HG02852 (cell line): Measurements from ENCODE around the gene ZNF548.
"Not testable (repeated sequence)": the region's sequence is repeated elsewhere in the genome, so short reads cannot be mapped to it uniquely, and the experiment has no call there.

ENCODE experiments used
- ATAC-seq: cut with Tn5 transposase; IDR thresholded peaks from one replicate; pipeline ENCODE4 v1.9.1; 2021; ENCODE audit warnings: mild to moderate bottlenecking, moderate library complexity; ENCODE audit not compliant: unreplicated experiment

The ZNF548 gene

DNA sequence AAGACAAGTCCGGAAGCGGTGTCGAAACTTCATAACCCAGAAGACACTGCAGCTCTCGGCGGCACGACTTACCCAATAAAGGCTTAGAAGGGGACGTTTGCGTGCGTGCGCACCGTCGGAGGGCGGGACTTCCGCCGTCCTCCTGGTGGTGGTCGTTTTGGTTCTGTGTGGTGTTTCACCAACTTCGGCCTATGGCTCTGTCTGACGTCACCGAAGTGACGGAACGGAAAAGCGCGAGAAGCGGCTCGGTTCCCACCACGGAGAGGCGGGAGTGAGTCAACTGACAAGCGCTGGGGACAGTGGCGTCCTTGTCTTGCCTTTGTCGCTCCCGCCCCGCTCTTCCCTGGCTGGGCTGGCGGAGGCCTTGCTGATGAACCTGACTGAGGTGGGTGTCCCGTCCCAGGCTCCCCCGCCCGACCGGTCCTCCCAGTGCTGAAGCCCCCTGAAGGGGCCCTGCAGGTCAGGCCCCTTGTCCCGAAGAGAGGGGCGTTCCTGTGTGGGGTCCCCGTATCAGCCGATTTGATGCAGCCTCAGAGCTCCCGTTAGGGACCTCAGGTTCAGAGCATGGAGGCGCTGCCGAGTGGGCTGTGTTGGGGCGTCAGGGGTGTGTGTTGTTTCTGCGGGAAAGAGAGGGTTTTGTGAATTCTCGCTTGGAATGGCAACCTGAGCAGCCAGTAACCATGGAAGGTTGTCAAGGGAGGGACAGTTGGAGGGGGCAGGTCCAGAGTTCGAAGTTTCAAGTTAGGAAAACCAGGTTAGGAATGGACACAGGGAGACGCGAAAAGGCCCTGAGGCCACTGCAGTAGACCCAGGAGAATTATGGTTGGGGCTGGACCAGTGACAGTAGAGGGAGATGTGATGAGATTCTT is at the start of gene ZNF548:
ZNF548 (plus strand) TSS at position 125 of the 869 bp plus-strand sequence; CDS start at position 371, 246 bp downstream.
- ATAC-seq, result peak; percentile 98

DNA sequence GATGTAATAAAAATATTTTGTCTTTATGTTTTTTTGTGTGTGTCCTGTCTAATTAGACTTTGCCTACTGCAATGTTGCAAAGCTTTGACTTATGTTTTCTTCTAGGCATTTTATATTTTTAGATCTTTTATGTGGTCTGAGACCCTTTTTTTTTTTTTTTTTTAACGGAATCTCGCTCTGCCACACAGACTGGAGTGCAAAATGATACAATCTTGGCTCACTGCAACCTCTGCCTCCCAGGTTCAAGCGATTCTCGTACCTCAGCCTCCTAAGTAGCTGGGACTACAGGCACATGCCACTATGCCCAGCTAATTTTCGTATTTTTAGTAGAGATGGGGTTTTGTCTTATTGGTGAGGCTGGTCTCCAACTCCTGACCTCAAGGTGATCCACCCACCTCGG is 47.1 kb upstream of the ZNF548 start:
- no peak for ATAC-seq

DNA sequence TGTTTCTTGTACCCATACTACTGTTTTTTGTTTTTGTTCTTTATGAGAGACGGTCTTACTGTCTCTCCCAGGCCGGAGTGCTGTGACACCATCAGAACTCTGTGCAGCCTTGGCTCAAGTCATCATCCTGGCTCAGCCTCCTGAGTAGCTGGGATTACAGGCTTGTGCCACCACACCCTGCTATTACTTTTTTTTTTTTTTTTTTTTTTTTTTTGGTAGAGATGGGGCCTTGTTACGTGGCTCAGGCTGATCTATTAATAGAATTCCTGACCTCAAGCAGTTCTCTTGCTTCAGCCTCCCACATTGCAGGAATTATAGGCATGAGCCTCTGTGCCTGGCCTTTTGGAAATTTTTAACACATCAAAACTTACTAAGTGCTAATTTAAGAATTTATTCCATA is 41.5 kb upstream of the ZNF548 start:
- no peak for ATAC-seq

DNA sequence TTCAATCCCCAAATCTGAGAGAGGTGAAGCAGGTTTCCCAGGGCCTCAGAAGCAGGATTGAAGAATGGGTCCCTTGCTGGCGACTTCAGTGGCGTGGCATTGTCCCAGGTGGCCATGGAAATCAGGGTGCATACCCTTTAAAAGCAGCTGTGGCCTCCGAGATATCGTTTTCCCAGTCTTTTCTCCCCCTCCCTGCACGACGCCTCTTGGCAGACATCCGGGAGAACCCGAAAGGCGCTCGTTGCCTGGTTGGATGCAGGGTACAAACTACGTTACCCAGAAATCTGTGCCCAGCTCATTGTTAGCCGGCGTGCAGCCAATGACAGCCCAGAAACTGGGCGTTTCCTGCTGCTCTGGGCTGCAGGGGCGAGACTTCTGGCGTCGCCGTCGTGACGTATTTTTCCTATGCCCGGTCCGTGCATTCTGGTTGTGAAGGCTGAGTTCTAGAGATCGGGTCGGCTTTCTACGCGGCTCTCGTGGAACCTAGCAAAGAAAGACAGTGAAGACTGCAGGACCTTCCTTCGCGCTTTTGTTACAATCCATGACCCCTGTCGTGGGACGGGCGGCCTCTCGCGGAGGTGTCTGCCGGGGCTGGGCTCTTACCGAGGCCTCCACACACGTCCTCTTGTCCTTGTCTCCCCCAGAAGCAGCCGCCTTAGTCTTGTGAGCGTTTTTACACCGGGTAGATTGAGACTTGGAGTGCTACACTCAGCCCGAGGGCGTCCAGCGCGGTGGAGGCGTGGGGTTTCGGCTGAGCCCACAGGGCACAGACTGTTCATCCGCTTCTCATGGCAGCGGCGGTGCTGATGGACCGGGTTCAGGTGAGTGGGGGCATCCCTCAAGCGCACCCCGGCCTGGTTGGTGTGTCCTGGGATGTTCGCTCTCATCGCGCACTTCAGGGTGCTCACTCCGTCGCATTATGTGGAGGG is 38.5 kb upstream of the ZNF548 start, which contains the start of gene ZNF304:
ZNF304 (plus strand) TSS at position 395 of the 929 bp plus-strand sequence; CDS start at position 789, 394 bp downstream.
- peak; percentile 96 for ATAC-seq

DNA sequence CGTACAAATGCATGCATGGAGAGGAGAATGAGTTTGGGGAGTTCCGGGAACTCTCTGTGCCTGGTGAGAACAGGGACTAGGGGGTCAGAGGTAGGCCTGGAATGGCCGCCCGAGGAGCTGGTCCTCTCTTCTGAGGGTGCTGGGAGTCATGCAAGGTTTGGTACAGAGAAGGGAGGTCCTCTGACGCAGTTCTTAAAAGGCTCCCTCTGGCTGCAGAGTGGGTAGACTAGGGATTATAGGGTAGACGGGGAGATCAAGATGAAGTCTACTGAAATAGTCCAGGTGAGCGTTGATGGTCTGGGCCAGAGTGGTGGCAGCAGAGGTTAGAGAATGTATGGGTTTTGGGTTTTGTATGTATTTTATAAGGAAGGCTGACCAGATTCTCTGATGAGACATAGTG is 37.8 kb upstream of the ZNF548 start:
- ATAC-seq, result no peak

DNA sequence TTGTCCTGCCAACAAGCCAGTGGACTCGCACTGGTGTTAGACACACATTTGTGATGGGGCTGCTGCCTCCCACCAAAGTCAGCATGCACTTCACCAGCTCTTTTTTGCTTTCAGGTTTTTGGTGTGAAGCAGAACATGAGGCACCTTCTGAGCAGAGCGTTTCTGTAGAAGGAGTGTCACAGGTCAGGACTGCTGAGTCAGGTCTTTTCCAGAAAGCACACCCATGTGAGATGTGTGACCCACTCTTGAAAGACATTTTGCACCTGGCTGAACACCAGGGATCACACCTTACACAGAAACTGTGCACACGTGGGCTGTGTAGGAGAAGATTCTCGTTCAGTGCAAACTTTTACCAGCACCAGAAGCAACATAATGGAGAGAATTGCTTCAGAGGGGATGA is 33.7 kb upstream of the ZNF548 start:
- no peak for ATAC-seq

DNA sequence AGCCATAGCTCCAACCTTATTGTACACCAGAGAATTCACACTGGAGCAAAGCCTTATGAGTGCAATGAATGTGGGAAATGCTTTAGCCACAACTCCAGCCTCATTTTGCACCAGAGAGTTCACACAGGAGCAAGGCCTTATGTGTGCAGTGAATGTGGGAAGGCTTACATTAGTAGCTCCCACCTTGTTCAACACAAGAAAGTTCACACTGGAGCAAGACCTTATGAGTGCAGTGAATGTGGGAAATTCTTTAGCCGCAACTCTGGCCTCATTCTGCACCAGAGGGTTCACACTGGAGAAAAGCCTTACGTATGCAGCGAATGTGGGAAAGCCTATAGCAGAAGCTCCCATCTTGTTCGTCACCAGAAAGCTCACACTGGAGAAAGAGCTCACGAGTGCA is 32.2 kb upstream of the ZNF548 start:
- ATAC-seq, result no peak

DNA sequence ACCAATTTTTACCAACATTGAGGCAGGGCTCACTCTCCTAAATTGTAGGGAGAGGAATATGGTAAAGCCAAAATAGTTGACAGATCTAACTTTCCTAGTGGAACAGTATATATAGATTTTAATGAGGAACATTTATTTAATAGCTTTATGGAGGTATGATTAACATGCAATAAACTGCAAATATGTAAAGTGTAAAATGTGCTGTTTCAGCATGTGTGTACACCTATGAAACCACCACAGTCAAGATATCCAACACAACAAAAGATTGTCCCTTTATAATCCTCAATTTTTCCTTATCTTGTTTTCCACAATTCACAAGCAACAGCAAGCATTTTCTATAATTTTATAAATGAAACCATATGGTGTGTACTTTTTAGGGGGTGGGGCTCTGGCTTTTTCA is 30.4 kb upstream of the ZNF548 start:
- no peak for ATAC-seq

DNA sequence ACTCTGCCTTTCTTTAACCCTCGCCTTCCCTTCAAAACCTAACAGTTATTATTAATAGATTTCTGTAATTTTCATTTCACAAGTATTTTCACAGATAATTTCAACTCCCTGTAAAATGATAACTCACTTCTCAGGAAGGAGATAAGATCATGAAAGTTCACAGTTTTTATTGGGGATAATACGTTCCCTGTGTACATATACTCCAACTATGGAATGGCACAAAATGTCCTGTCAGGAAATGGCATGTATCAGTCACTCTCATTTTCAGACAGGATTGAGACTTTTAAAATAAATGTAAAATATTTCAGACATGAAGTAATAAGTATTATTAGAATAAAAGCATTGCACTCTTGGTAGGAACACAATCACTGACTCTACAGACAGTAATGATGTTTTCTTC is 27.2 kb upstream of the ZNF548 start:
- no peak for ATAC-seq

DNA sequence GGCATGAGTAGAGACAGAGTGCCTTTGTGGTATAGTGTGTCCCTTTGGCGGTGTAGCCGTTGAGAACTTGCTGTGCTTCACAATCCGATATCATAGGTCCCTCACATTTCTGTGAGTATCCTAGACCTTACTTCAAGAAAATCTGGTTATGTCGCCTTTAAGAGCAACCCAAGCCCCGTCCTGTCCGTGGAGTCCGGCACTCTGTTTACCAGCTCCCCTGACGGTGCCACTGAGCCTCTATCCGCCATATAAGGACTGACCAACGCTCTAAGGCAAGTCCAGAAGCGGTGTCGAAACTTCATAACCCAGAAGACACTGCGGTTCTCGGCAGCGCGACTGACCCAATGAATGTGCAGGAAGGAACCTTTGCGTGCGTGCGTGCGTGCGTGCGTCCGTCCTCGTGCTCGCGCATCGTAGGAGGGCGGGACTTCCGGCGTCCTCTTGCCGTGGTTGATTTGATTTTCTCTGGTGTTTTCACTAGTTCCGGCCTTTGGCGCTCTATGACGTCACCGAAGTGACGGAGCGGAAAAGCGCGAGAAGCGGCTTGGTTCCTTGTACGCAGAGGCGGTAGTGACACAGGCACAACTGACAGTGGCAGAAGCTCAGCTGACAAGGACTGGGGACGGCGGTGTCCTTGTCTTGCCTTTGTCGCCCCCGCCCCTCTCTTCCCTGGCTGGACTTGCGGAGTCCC is 26.5 kb upstream of the ZNF548 start, which contains the start of the genes TRAPPC2B and ZNF547:
TRAPPC2B (plus strand) TSS at position 555 of the 691 bp plus-strand sequence. CDS start 1,283 bp downstream, outside the sequence.
ZNF547 (plus strand) TSS at position 555 of the 691 bp plus-strand sequence. CDS start 5,005 bp downstream, outside the sequence.
- ATAC-seq, result peak; percentile 93

DNA sequence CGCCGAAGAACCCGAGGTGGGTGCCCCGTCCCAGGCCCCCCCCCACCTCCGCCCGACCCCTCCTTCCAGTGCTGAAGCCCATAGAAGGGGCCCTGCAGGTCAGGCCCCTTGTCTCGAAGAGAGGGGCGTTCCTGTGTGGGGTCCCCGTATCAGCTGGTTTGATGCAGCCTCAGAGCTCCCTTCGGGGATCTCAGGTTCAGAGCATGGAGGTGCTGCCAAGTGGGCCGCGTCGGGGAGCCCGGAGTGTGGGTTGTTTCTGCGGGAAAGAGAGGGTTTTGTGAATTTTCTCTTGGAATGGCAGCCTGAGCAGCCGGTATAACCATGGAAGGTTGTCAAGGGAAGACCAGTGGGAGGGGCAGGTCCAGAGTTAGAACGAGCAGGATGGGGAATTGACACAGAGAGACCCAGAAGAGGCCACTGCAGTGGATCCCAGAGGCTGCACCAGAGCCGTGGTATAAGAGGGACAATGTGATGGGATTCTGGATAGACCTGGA is 25.9 kb upstream of the ZNF548 start:
- ATAC-seq, result peak; percentile 27

DNA sequence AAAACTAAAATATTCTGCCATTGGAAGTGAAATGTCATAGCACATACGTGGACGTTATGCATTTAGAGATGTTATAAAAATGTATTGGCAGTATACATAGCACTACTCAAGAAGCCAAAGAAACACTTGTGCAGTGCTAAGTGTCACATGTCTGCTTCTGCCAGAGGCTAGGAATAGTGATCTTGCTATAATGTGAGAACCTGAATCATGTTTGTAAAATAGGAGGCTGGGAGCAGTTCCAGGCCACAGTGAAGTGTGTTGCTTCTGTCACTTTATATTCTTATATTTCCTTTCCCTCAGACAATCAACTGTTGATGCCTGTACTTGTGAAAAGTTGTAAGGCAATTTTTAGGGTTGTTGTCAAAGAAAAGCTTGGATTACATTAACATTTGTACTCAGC is 22.9 kb upstream of the ZNF548 start:
- no peak for ATAC-seq

DNA sequence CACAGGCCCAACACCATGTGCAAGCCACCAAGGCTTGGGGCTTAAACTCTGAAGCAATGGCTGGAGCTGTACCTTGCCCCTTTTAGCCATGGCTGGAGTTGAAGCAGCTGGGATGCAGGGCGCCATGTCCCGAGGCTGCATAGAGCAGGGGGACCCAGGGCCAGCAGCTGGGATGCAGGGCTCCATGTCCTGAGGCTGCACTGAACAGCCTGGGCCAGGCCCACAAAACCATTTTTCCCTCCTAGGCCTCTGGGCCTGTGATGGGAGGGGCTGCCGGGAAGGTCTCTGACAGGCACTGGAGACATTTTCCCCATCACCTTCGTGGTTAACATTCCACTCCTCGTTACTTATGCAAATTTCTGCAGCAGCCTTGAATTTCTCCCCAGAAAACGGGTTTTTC is 15.5 kb upstream of the ZNF548 start:
- no peak for ATAC-seq

DNA sequence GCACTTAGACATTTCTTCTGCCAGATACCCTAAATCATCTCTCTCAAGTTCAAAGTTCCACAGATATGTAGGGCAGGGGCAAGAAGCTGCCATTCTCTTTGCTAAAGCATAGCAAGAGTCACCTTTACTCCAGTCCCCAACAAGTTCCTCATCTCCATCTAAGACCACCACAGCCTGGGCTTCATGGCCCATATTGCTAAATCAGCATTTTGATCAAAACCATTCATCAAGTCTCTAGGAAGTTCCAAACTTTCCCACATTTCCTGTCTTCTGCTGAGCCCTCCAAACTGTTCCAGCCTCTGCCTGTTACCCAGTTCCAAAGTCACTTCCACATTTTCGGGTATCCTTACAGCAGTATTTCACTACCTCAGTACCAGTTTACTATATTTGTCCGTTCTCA is 15.0 kb upstream of the ZNF548 start:
- not testable (repeated sequence) for ATAC-seq

DNA sequence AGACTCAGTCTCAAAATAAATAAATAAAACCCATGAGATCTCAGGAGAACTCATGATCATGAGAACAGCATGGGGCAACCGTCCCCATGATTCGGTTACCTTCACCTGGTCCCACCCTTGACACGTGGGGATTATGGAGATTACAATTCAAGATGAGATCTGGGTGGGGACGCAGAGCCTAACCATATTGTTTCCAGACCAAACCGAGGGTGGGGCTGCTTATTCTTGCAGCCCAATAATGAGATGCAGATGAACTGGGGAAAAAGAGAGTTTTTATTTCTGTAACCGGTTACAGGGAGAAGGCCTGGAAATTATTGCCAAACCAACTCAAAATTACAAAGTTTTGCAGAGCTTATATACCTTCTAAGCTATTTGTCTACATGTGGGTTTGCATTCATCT is 13.5 kb upstream of the ZNF548 start:
- ATAC-seq, result no peak

DNA sequence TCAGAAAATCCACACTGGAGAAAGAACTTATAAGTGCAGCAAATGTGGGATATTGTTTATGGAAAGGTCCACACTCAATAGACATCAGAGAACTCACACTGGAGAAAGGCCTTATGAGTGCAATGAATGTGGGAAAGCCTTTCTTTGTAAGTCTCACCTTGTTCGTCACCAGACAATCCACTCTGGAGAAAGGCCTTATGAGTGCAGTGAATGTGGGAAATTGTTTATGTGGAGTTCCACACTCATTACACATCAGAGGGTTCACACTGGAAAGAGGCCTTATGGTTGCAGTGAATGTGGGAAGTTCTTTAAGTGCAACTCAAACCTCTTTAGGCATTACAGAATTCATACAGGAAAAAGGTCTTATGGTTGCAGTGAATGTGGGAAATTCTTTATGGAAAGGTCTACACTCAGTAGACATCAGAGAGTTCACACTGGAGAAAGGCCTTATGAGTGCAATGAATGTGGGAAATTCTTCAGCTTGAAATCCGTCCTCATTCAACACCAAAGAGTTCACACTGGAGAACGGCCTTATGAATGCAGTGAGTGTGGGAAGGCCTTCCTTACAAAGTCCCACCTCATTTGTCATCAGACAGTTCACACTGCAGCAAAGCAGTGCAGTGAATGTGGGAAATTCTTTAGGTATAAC is 12.0 kb upstream of the ZNF548 start:
- no peak for ATAC-seq

DNA sequence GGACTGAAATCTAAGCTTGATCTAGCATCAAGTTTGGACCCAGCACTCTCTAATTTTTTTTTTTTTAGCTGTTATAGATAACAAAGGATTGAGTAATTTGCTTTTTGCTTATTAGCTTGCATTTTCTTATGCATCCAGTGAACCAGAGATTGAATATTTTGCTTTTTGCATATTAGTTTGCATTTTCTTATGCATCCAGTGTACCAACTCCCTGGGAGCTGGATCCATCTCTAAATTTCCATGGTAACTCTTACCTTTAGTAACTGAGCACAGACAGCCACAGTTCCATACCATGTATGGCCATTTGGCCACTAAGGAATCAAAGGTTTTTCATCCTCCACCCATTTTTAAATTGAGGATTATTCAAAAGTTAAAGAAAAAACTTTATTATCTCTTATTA is 8.7 kb upstream of the ZNF548 start:
- no peak for ATAC-seq

DNA sequence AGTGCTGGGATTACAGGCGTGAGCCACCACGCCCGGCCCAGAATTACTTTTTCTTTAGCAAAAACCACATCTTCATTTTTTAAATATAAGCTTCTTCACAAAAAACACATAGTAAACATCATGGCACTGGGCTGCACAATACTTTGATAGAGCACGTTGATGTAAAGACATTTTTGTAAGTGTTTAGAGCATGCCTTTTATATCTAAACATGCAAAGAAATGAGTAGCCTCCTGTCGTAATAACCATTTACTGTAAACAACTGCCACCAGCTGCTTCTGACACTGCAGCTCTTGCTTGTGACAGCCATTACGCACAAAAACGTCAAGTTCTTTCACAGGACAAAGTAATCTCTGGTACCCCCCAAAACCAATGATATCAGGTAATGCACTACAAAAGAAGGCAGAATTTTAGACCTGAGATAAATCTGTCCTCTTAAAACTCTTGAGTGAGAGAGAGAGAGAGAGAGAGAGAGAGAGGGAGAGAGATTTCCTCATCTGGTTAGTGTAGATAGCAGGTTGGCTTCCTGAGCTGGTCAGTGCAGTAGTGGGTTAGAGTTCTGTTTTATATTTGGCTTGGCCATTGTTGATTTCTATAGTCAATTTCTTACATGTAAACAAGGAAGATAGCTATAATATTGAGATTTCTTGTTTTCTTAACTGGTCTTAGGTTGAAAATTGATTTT is 6.7 kb upstream of the ZNF548 start:
- no peak for ATAC-seq

DNA sequence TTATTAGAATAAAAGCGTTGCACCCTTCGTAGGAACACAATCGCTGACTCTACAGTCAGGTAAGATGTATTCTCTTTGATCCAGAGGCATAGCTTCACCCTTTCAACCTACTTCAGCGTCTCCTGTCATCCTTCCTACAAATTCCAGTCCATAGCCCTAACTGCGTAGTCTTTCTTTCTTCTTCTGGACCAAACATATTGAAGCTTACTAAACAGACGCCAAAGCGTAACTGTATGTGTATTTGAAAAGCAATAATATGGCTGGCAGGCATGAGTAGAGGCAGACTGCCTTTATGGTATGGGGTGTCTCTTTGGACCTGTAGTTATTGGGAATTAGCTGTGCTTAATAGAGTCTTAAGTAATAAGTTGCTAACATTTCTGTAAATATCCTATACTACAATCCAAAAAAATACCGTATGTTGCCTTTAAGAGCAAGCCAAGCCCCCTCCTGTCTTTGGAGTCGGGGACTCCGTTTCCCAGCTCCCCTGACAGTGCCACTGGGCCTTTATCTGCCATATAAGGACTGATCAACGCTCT is 392 bp upstream of the ZNF548 start:
- ATAC-seq, result no peak
